B cell (primary cell): ENCODE measurements around the gene ANK3. TPM values are rescaled to one million over a fixed set of nuclear protein-coding genes. Genes with fewer than 3 reads are reported as not detected.

Source experiments
- ATAC-seq: fragments of 200-7000 bp; cut with Tn5 transposase; one replicate; pipeline ENCODE4 v1.10.0; 2021; ENCODE audit warnings: low read depth, mild to moderate bottlenecking, moderate number of reproducible peaks, moderate library complexity
- CTCF ChIA-PET: fragments of 350-600 bp; sonication (Branson Sonifier 250); formaldehyde crosslinking; loops from one replicate; lab custom pipeline; 2021; ENCODE audit warnings: antibody characterized with exemption, inconsistent platforms; lab: Charles Lee
- POLR2A ChIA-PET: fragments of 350-600 bp; sonication (Branson Sonifier 250); formaldehyde crosslinking; loops from one replicate; lab custom pipeline; 2021; ENCODE audit warnings: antibody characterized with exemption; lab: Charles Lee
- DNase-seq: peaks from one replicate; pipeline ENCODE4 v3.0.0; 2013
- H2AFZ ChIP-seq: 2 replicates; pipeline ENCODE4 v1.6.1; 2012; ENCODE audit warnings: mild to moderate bottlenecking, low read depth, low read length; ENCODE audit not compliant: insufficient read depth, poor library complexity, severe bottlenecking
- H3K27ac ChIP-seq, 2 donors: 1 replicate in 1 of 2; 2 replicates in 1 of 2; pipeline ENCODE4 v1.5.1; 2012 to 2013; ENCODE audit warnings: low read length in 2 of 2, mild to moderate bottlenecking in 2 of 2, moderate library complexity in 1 of 2
- H3K27me3 ChIP-seq, 4 experiments: fragments of 200-600 bp in 1 of 4; sonication (generic) in 1 of 4; replicated peaks in 1 of 4; 1 replicate in 2 of 4; 2 replicates in 2 of 4; pipeline versions ENCODE4 v1.6.1 to v1.7.0; 2013 to 2016; ENCODE audit warnings: low read length in 3 of 4, mild to moderate bottlenecking in 2 of 4, mixed read lengths in 1 of 4, moderate library complexity in 1 of 4; ENCODE audit not compliant: insufficient read depth in 4 of 4, control insufficient read depth in 3 of 4; ENCODE audit errors: control extremely low read depth in 1 of 4
- H3K36me3 ChIP-seq, 2 experiments: replicated peaks in 1 of 2; 1 replicate in 1 of 2; 2 replicates in 1 of 2; pipeline versions ENCODE4 v1.6.1 to v1.7.1; 2013; ENCODE audit warnings: low read length in 1 of 2; ENCODE audit not compliant: insufficient read depth in 2 of 2, control insufficient read depth in 1 of 2; ENCODE audit errors: control extremely low read depth in 1 of 2, extremely low read depth in 1 of 2
- H3K4me1 ChIP-seq, 2 donors: fragments of 200-600 bp in 1 of 2; sonication (generic) in 1 of 2; 1 replicate in 1 of 2; 2 replicates in 1 of 2; pipeline versions ENCODE4 v1.5.1 to v1.6.1; 2013 to 2017; ENCODE audit warnings: low read length in 2 of 2; ENCODE audit not compliant: control insufficient read depth in 2 of 2, insufficient read depth in 2 of 2
- H3K4me2 ChIP-seq: replicated peaks from 2 replicates; pipeline ENCODE3; 2012; ENCODE audit warnings: mild to moderate bottlenecking, low read depth, low read length; ENCODE audit not compliant: poor library complexity, severe bottlenecking
- H3K4me3 ChIP-seq, 5 experiments: fragments of 200-600 bp in 1 of 5; sonication (generic) in 1 of 5; 1 replicate in 3 of 5; 2 replicates in 2 of 5; pipeline versions ENCODE4 v1.5.1 to v1.7.0; 2011 to 2016; ENCODE audit warnings: low read length in 4 of 5, mild to moderate bottlenecking in 4 of 5, low read depth in 2 of 5, control low read depth in 1 of 5, moderate library complexity in 1 of 5; ENCODE audit not compliant: insufficient read depth in 1 of 5; ENCODE audit errors: control extremely low read depth in 1 of 5, extremely low read depth in 1 of 5
- H3K79me2 ChIP-seq: fragments of 200-600 bp; sonication (generic); one replicate; pipeline ENCODE4 v1.6.0; 2016; ENCODE audit warnings: low read length; ENCODE audit not compliant: control insufficient read depth, insufficient read depth
- H3K9ac ChIP-seq: fragments of 200-600 bp; sonication (generic); 2 replicates; pipeline ENCODE4 v1.6.1; 2017; ENCODE audit warnings: mild to moderate bottlenecking, low read length, moderate library complexity
- H3K9me3 ChIP-seq, 3 donors: one replicate each; pipeline versions ENCODE4 v1.6.1 to v1.7.1; 2013; ENCODE audit warnings: low read length in 2 of 3; ENCODE audit not compliant: control insufficient read depth in 2 of 3, insufficient read depth in 1 of 3; ENCODE audit errors: control extremely low read depth in 1 of 3
- H4K20me1 ChIP-seq: 2 replicates; pipeline ENCODE4 v1.6.0; 2012; ENCODE audit warnings: mild to moderate bottlenecking, low read length; ENCODE audit not compliant: insufficient read depth, control insufficient read depth, poor library complexity, severe bottlenecking
- H3K27ac Mint-ChIP-seq: one replicate; pipeline ENCODE4 v1.8.0; 2021; ENCODE audit warnings: mixed read lengths
- H3K27me3 Mint-ChIP-seq: one replicate; pipeline ENCODE4 v1.8.0; 2021; ENCODE audit warnings: mixed read lengths
- H3K4me1 Mint-ChIP-seq: one replicate; pipeline ENCODE4 v1.8.0; 2021; ENCODE audit warnings: mixed read lengths
- H3K4me3 Mint-ChIP-seq: one replicate; pipeline ENCODE4 v1.8.0; 2021; ENCODE audit warnings: mixed read lengths
- H3K9me3 Mint-ChIP-seq: one replicate; pipeline ENCODE4 v1.8.0; 2022; ENCODE audit warnings: mixed read lengths; ENCODE audit not compliant: insufficient read depth
- EZH2 ChIP-seq: IDR thresholded peaks from 2 replicates; pipeline ENCODE4 v1.6.1; 2012; ENCODE audit warnings: borderline replicate concordance, low read depth, mild to moderate bottlenecking, moderate library complexity, low read length; ENCODE audit not compliant: insufficient read depth, poor library complexity, severe bottlenecking
- WGBS: methylation state at CpG from one replicate; pipeline ENCODE4 v1.1.5; 2013; ENCODE audit warnings: missing lambda C conversion rate; ENCODE audit not compliant: insufficient coverage; 5-methylcytosine and 5-hydroxymethylcytosine counted together
- intact Hi-C: fragments of 100-400 bp; cut with micrococcal nuclease; formaldehyde crosslinking; loops from one replicate; pipeline ENCODE4 v1.10.0; 2022
- polyA plus RNA-seq: library from polyadenylated mRNA; depleted of rRNA; stranded (reverse); fragments of >200 nt; gene quantifications from 2 replicates; pipeline ENCODE4 v1.2.3, GENCODE V29; 2012
- total RNA-seq, 2 donors: library from RNA; stranded (reverse); fragments of 120-200 nt in 1 of 2; gene quantifications; 1 replicate in 1 of 2; 2 replicates in 1 of 2; pipeline versions ENCODE4 v1.2.3 to v1.2.4, GENCODE V29; 2013 to 2022
- TF ChIP-seq, protein P1 (sequence below): fragments of 200-600 bp; IDR thresholded peaks from one replicate; pipeline ENCODE4 v1.8.0; 2022; ENCODE audit warnings: antibody characterized with exemption, mild to moderate bottlenecking

ANK3 gene
- total and polyA plus RNA-seq, 2 donors (not counting 1 experiment from before 2014, with no cell fraction given), result 4.9 to 21.6 TPM

- intact Hi-C loops, result no loop called here
- Mint-ChIP-seq H3K4me3 (no peak overlapping the region), H3K27me3 (no peaks in the 10 kb centered on the region), H3K9me3 (no peaks in the 10 kb centered on the region), H3K4me1 (peaks cover 6% of the 10 kb centered on the region), H3K27ac (no peak overlapping the region)
- Histone ChIP-seq H3K9me3 (no peaks in the 10 kb centered on the region), H3K27me3 (no peaks in the 10 kb centered on the region), H4K20me1 (no peaks in the 10 kb centered on the region), H3K4me3 (no peak overlapping the region), H3K36me3 (no peaks in the 10 kb centered on the region), H3K79me2 (no peaks in the 10 kb centered on the region), H3K9ac (no peak overlapping the region), H3K4me2 (no peak overlapping the region), H3K27ac (no peak overlapping the region), H3K4me1 (peaks cover 0 to 9% of the 10 kb centered on the region in 2 donors), H2AFZ (no peak overlapping the region)
- TF ChIP-seq EZH2, result no peak
- TF ChIP-seq, protein P1, sequence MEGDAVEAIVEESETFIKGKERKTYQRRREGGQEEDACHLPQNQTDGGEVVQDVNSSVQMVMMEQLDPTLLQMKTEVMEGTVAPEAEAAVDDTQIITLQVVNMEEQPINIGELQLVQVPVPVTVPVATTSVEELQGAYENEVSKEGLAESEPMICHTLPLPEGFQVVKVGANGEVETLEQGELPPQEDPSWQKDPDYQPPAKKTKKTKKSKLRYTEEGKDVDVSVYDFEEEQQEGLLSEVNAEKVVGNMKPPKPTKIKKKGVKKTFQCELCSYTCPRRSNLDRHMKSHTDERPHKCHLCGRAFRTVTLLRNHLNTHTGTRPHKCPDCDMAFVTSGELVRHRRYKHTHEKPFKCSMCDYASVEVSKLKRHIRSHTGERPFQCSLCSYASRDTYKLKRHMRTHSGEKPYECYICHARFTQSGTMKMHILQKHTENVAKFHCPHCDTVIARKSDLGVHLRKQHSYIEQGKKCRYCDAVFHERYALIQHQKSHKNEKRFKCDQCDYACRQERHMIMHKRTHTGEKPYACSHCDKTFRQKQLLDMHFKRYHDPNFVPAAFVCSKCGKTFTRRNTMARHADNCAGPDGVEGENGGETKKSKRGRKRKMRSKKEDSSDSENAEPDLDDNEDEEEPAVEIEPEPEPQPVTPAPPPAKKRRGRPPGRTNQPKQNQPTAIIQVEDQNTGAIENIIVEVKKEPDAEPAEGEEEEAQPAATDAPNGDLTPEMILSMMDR, result no peak
- ChIA-PET POLR2A (no interaction called here), CTCF (interaction anchor here (1.1 to 2.0 kb wide), 2 partner anchors 86 to 558 kb away, joined by 3 to 6 read pairs; no protein-coding TSS in a partner anchor)
- no peak for DNase-seq
- WGBS, result 100% methylated on average over 1 of the region's 5 CpGs
- no peak for ATAC-seq
Observed at GRCh38 chr10:60420991-60421894, 31.6 kb upstream of the ANK3 start.

GRCh38 chr10:60419249-60419648, 29.6 kb upstream of the ANK3 start:
- intact Hi-C loops, result no loop called here
- Histone ChIP-seq H3K4me3 (no peak overlapping the region), H4K20me1 (no peaks in the 10 kb centered on the region), H3K4me2 (no peak overlapping the region), H2AFZ (no peak overlapping the region), H3K36me3 (no peaks in the 10 kb centered on the region), H3K9me3 (no peaks in the 10 kb centered on the region), H3K27me3 (no peaks in the 10 kb centered on the region), H3K27ac (no peak overlapping the region), H3K4me1 (no peaks in the 10 kb centered on the region), H3K79me2 (no peaks in the 10 kb centered on the region), H3K9ac (no peak overlapping the region)
- no peak for DNase-seq
- no peak overlapping the region for H3K4me3 Mint-ChIP-seq
- CTCF ChIA-PET, result no interaction called here
- TF ChIP-seq, protein P1, result no peak
- TF ChIP-seq EZH2, result no peak
- no peaks in the 10 kb centered on the region for H3K27me3 Mint-ChIP-seq
- ATAC-seq, result no peak
- no peak overlapping the region for H3K27ac Mint-ChIP-seq
- POLR2A ChIA-PET, result no interaction called here
- H3K9me3 Mint-ChIP-seq, result no peaks in the 10 kb centered on the region
- no peaks in the 10 kb centered on the region for H3K4me1 Mint-ChIP-seq
